ENCODE measurements around the gene CNIH1.

GRCh38 chr14:54427871-54428270, 13.3 kb downstream of the CNIH1 start:
- no peak for TF ChIP-seq EZH2phosphoT487 (IDR thresholded peaks at IDR 0.05)
- TF ChIP-seq CTCF (IDR thresholded peaks at IDR 0.05) = no peak
